ENCODE data around the gene DHRS7B. TPM values are rescaled to one million over a fixed set of nuclear protein-coding genes. Genes with fewer than 3 reads are reported as not detected.
"Not testable (repeated sequence)": the region's sequence is repeated elsewhere in the genome, so short reads cannot be mapped to it uniquely, and the experiment has no call there.

DHRS7B gene
- total RNA-seq, 1 donor from 2014 or later: 28.5 TPM

GRCh38 chr17:21209511-21210175 lies 82.9 kb downstream of the DHRS7B start:
- peak; percentile 26 for DNase-seq (ENCODE audit: low read depth)

- no peak for DNase-seq (ENCODE audit: low read depth)
Observed at GRCh38 chr17:21210411-21211076, 83.8 kb downstream of the DHRS7B start.

GRCh38 chr17:21211825-21212479 lies 85.2 kb downstream of the DHRS7B start:
- DNase-seq (ENCODE audit: low read depth): no peak

- no peak for DNase-seq (ENCODE audit: low read depth)
Observed at GRCh38 chr17:21212826-21213637, 86.3 kb downstream of the DHRS7B start.

GRCh38 chr17:21213638-21214014 lies 86.9 kb downstream of the DHRS7B start:
- no peak for DNase-seq (ENCODE audit: low read depth)

- peak; percentile 85 for DNase-seq (ENCODE audit: low read depth)
Observed at GRCh38 chr17:21214015-21214776, 87.4 kb downstream of the DHRS7B start, which contains the start of gene TMEM11. TSS of gene TMEM11 (minus strand) at chr17:21214161. CDS start at chr17:21214152, 9 bp downstream.

- no peak for DNase-seq (ENCODE audit: low read depth)
Observed at GRCh38 chr17:21214777-21215541, 88.2 kb downstream of the DHRS7B start.

GRCh38 chr17:21215935-21216334 lies 89.2 kb downstream of the DHRS7B start:
- DNase-seq (ENCODE audit: low read depth): no peak

GRCh38 chr17:21217346-21217745 lies 90.6 kb downstream of the DHRS7B start:
- no peak for DNase-seq (ENCODE audit: low read depth)

GRCh38 chr17:21218101-21218500 lies 91.3 kb downstream of the DHRS7B start:
- no peak for DNase-seq (ENCODE audit: low read depth)

GRCh38 chr17:21218831-21219380 lies 92.1 kb downstream of the DHRS7B start:
- no peak for DNase-seq (ENCODE audit: low read depth)

- DNase-seq (ENCODE audit: low read depth): no peak
Observed at GRCh38 chr17:21223086-21223485, 96.3 kb downstream of the DHRS7B start.

- DNase-seq (ENCODE audit: low read depth): not testable (repeated sequence)
Observed at GRCh38 chr17:21227277-21227676, 100.5 kb downstream of the DHRS7B start.

GRCh38 chr17:21228111-21228510 lies 101.3 kb downstream of the DHRS7B start:
- DNase-seq (ENCODE audit: low read depth): no peak

GRCh38 chr17:21228845-21229244 lies 102.1 kb downstream of the DHRS7B start:
- no peak for DNase-seq (ENCODE audit: low read depth)

- no peak for DNase-seq (ENCODE audit: low read depth)
Observed at GRCh38 chr17:21231533-21231932, 104.8 kb downstream of the DHRS7B start.

- no peak for DNase-seq (ENCODE audit: low read depth)
Observed at GRCh38 chr17:21232033-21232749, 105.4 kb downstream of the DHRS7B start.

- DNase-seq (ENCODE audit: low read depth): no peak
Observed at GRCh38 chr17:21233581-21234347, 107.0 kb downstream of the DHRS7B start.

- DNase-seq (ENCODE audit: low read depth): no peak
Observed at GRCh38 chr17:21235921-21236320, 109.2 kb downstream of the DHRS7B start.
